Colonic mucosa (tissue), 4 donors: ENCODE results near the gene FAM161A. TPM values are rescaled to one million over a fixed set of nuclear protein-coding genes. Genes with fewer than 3 reads are reported as not detected.

ENCODE experiments used
- DNase-seq: peaks from one replicate; pipeline ENCODE4 v3.0.0-alpha.2; 2020
- H3K27ac ChIP-seq: fragments of 200-600 bp; one replicate; pipeline ENCODE4 v1.8.0; 2021
- H3K27me3 ChIP-seq: fragments of 200-600 bp; one replicate; pipeline ENCODE4 v1.8.0; 2021
- H3K36me3 ChIP-seq: fragments of 200-600 bp; one replicate; pipeline ENCODE4 v1.8.0; 2021
- H3K4me1 ChIP-seq: fragments of 200-600 bp; one replicate; pipeline ENCODE4 v1.8.0; 2021; ENCODE audit warnings: mild to moderate bottlenecking
- H3K4me3 ChIP-seq: fragments of 200-600 bp; one replicate; pipeline ENCODE4 v1.8.0; 2021
- H3K9ac ChIP-seq, 2 donors: one replicate each; pipeline ENCODE4 v1.7.0; 2013; ENCODE audit warnings: control low read depth in 2 of 2, low read depth in 2 of 2, low read length in 2 of 2
- H3K9me3 ChIP-seq: fragments of 200-600 bp; one replicate; pipeline ENCODE4 v1.8.0; 2021
- CTCF ChIP-seq: fragments of 200-600 bp; IDR thresholded peaks from one replicate; pipeline ENCODE4 v1.8.0; 2022; ENCODE audit warnings: antibody characterized with exemption, mild to moderate bottlenecking
- intact Hi-C: fragments of 100-400 bp; cut with DNase I; formaldehyde crosslinking; loops from one replicate; pipeline ENCODE4 v1.14.1; 2022
- total RNA-seq, 2 donors: library from RNA; stranded (reverse); fragmentation: NEBNext Ultra II Directional in 1 of 2; extraction: Animal tissue kit (Norgen Biotek cat#: 25700) in 1 of 2; gene quantifications; one replicate each; pipeline ENCODE4 v1.2.1, GENCODE V29; 2021
- donor health status: healthy.
- donor health status: DM: no; HTN: no; CAD: no.
- donor health status: DM: no; HTN: no; CAD: no.

FAM161A gene
- total RNA-seq = 1 to 10 TPM in 1 of 2 donors, under 1 TPM in 1; 0.80 to 2.5 TPM

- no peaks in the 10 kb centered on the region for H3K27me3 ChIP-seq
- no peak for TF ChIP-seq CTCF
- H3K4me3 ChIP-seq = peak within 1 kb of the TSS; percentile 82
- H3K36me3 ChIP-seq = no peaks in the 10 kb centered on the region
- DNase-seq = peak; percentile 85
- H3K9ac ChIP-seq = peak within 1 kb of the TSS; percentile 75 to 76
- H3K9me3 ChIP-seq = no peaks in the 10 kb centered on the region
- intact Hi-C loops = no loop called here
- H3K4me1 ChIP-seq = no peaks in the 10 kb centered on the region
- H3K27ac ChIP-seq = peak within 1 kb of the TSS; percentile 75
These were observed at the start of gene FAM161A for GRCh38 chr2:61853847-61854563. FAM161A (minus strand) TSS chr2:61854060; CDS start chr2:61854041, 19 bp downstream.

GRCh38 chr2:61900281-61900680, 46.4 kb upstream of the FAM161A start:
- intact Hi-C loops = no loop called here
- no peak for TF ChIP-seq CTCF
- H3K9ac ChIP-seq = no peak overlapping the region
- H3K4me1 ChIP-seq = peaks cover 4% of the 10 kb centered on the region
- no peak for DNase-seq
- H3K4me3 ChIP-seq = no peak overlapping the region
- no peaks in the 10 kb centered on the region for H3K36me3 ChIP-seq
- no peaks in the 10 kb centered on the region for H3K9me3 ChIP-seq
- no peaks in the 10 kb centered on the region for H3K27me3 ChIP-seq
- no peak overlapping the region for H3K27ac ChIP-seq

- TF ChIP-seq CTCF = no peak
These were observed 45.0 kb upstream of the FAM161A start for GRCh38 chr2:61898810-61899209.

GRCh38 chr2:61888267-61889055, 34.6 kb upstream of the FAM161A start, which contains the start of gene CCT4:
CCT4 (minus strand) TSS chr2:61888656; CDS start chr2:61888507, 149 bp downstream.
- TF ChIP-seq CTCF = no peak
- Histone ChIP-seq H3K4me1 (peaks cover 10% of the 10 kb centered on the region), H3K9me3 (no peaks in the 10 kb centered on the region), H3K27ac (peak within 1 kb of the TSS; percentile 92), H3K36me3 (peaks cover 11% of the 10 kb centered on the region), H3K9ac (peak within 1 kb of the TSS; percentile 89 to 97), H3K4me3 (peak within 1 kb of the TSS; percentile 75), H3K27me3 (no peaks in the 10 kb centered on the region)
- intact Hi-C loops = no loop called here
- DNase-seq = peak; percentile 91

More at GRCh38 chr2:61898810-61899209, 45.0 kb upstream of the FAM161A start:
- Histone ChIP-seq H3K36me3 (no peaks in the 10 kb centered on the region), H3K27ac (no peak overlapping the region), H3K9me3 (no peaks in the 10 kb centered on the region), H3K9ac (no peak overlapping the region), H3K4me1 (no peaks in the 10 kb centered on the region), H3K27me3 (no peaks in the 10 kb centered on the region), H3K4me3 (no peak overlapping the region)
- DNase-seq = no peak
- intact Hi-C loops = no loop called here

GRCh38 chr2:61887717-61888266, 33.9 kb upstream of the FAM161A start:
- Histone ChIP-seq H3K27ac (peak overlapping the region; percentile 92), H3K27me3 (no peaks in the 10 kb centered on the region), H3K9ac (peak overlapping the region; percentile 89 to 97), H3K4me1 (peaks cover 10% of the 10 kb centered on the region), H3K36me3 (peaks cover 11% of the 10 kb centered on the region), H3K4me3 (peak overlapping the region; percentile 75), H3K9me3 (no peaks in the 10 kb centered on the region)
- no peak for TF ChIP-seq CTCF
- intact Hi-C loops = no loop called here
- DNase-seq = peak; percentile 49
